ENCODE data around the gene NRCAM.
"Not testable (repeated sequence)": the region's sequence is repeated elsewhere in the genome, so short reads cannot be mapped to it uniquely, and the experiment has no call there.

The NRCAM gene

GRCh38 chr7:108455998-108456677 is at the start of gene NRCAM:
TSS of gene NRCAM (minus strand) at chr7:108456436. CDS start at chr7:108240064, 216,372 bp downstream.
- H3K4me3 ChIP-seq (ENCODE audit: low read length) = peak within 1 kb of the TSS; percentile 42
- peak; percentile 49 for DNase-seq (ENCODE audit: low read depth)
- no peak for TF ChIP-seq CTCF (IDR thresholded peaks at IDR 0.05; ENCODE audit: insufficient read depth, low read depth, low read length, missing control alignments)

GRCh38 chr7:108504576-108504975 is 48.3 kb upstream of the NRCAM start:
- not testable (repeated sequence) for DNase-seq (ENCODE audit: low read depth); H3K4me3 ChIP-seq (ENCODE audit: low read length)

GRCh38 chr7:108503112-108504026 is 47.1 kb upstream of the NRCAM start:
- no peak for TF ChIP-seq CTCF (IDR thresholded peaks at IDR 0.05; ENCODE audit: insufficient read depth, low read depth, low read length, missing control alignments)
- DNase-seq (ENCODE audit: low read depth) = no peak
- H3K4me3 ChIP-seq (ENCODE audit: low read length) = no peak overlapping the region

- DNase-seq (ENCODE audit: low read depth) = peak; percentile 14
- no peak overlapping the region for H3K4me3 ChIP-seq (ENCODE audit: low read length)
- no peak for TF ChIP-seq CTCF (IDR thresholded peaks at IDR 0.05; ENCODE audit: insufficient read depth, low read depth, low read length, missing control alignments)
Observed at GRCh38 chr7:108499566-108499965, 43.3 kb upstream of the NRCAM start.

- no peak overlapping the region for H3K4me3 ChIP-seq (ENCODE audit: low read length)
- no peak for DNase-seq (ENCODE audit: low read depth)
- no peak for TF ChIP-seq CTCF (IDR thresholded peaks at IDR 0.05; ENCODE audit: insufficient read depth, low read depth, low read length, missing control alignments)
Observed at GRCh38 chr7:108498481-108498880, 42.2 kb upstream of the NRCAM start.

- TF ChIP-seq CTCF (IDR thresholded peaks at IDR 0.05; ENCODE audit: insufficient read depth, low read depth, low read length, missing control alignments) = peak; percentile 88
- no peak overlapping the region for H3K4me3 ChIP-seq (ENCODE audit: low read length)
- peak; percentile 54 for DNase-seq (ENCODE audit: low read depth)
Observed at GRCh38 chr7:108497082-108497725, 41.0 kb upstream of the NRCAM start.

GRCh38 chr7:108492742-108493141 is 36.5 kb upstream of the NRCAM start:
- no peak overlapping the region for H3K4me3 ChIP-seq (ENCODE audit: low read length)
- TF ChIP-seq CTCF (IDR thresholded peaks at IDR 0.05; ENCODE audit: insufficient read depth, low read depth, low read length, missing control alignments) = no peak
- peak; percentile 44 for DNase-seq (ENCODE audit: low read depth)
